Measurements from ENCODE around the gene STX11. TPM values are rescaled to one million over a fixed set of nuclear protein-coding genes. Genes with fewer than 3 reads are reported as not detected.

The STX11 gene
- total RNA-seq, 1 donor from 2014 or later = 26.4 TPM

DNA sequence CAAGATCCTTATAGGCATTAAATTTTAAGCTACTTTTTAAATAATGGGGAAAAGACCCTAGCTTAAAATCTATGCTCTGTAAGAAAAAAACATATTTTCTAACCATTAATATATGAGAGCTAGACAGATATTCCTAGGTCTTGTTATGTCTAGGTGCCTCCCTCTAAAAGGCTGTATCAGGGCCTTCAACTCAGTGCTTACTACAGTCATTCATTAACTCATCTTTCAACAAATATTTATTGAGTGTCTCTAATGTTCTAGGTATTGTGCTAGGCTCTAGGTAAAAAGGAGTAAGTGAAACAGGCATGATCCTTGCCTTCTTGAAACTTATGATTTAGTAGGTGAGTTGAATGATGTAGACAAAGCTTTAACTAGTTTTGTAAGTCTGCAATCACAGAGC lies 6.4 kb upstream of the STX11 start:
- ChIA-PET POLR2A (no interaction called here), CTCF (no interaction called here)
- no peak overlapping the region for H3K27ac Mint-ChIP-seq
- H3K9me3 Mint-ChIP-seq = no peaks in the 10 kb centered on the region
- peaks cover 20% of the 10 kb centered on the region for H3K4me1 Mint-ChIP-seq
- TF ChIP-seq, protein P1, sequence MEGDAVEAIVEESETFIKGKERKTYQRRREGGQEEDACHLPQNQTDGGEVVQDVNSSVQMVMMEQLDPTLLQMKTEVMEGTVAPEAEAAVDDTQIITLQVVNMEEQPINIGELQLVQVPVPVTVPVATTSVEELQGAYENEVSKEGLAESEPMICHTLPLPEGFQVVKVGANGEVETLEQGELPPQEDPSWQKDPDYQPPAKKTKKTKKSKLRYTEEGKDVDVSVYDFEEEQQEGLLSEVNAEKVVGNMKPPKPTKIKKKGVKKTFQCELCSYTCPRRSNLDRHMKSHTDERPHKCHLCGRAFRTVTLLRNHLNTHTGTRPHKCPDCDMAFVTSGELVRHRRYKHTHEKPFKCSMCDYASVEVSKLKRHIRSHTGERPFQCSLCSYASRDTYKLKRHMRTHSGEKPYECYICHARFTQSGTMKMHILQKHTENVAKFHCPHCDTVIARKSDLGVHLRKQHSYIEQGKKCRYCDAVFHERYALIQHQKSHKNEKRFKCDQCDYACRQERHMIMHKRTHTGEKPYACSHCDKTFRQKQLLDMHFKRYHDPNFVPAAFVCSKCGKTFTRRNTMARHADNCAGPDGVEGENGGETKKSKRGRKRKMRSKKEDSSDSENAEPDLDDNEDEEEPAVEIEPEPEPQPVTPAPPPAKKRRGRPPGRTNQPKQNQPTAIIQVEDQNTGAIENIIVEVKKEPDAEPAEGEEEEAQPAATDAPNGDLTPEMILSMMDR (IDR thresholded peaks at IDR 0.05) = no peak
- no peaks in the 10 kb centered on the region for H3K27me3 Mint-ChIP-seq
- no peaks in the 10 kb centered on the region for H3K36me3 Mint-ChIP-seq (ENCODE audit: low read depth)
- H3K4me3 Mint-ChIP-seq = no peak overlapping the region
- ATAC-seq (ENCODE audit: low read depth) (no peak), DNase-seq (no peak)
- intact Hi-C loops (cut with micrococcal nuclease) = no loop called here

DNA sequence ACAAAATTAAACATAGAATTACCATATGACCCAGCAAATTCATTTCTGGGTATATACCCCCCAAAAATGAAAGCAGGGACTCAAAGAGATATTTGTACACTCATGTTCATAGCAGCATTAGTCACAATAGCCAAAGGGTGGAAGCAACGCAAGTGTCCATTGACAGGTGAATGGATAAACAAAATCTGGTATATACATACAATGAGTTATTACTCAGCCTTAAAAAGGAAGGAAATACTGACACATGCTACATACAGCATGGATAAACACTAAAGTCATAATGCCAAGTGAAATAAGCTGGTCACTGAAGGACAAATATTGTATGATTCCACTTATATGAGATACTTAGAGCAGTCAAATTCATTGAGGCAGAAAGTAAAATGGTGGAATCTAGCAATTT lies 5.3 kb upstream of the STX11 start:
- intact Hi-C loops (cut with micrococcal nuclease) = no loop called here
- H3K27me3 Mint-ChIP-seq = no peaks in the 10 kb centered on the region
- ATAC-seq (ENCODE audit: low read depth) (no peak), DNase-seq (no peak)
- H3K4me1 Mint-ChIP-seq = peaks cover 22% of the 10 kb centered on the region
- H3K27ac Mint-ChIP-seq = no peak overlapping the region
- ChIA-PET CTCF (no interaction called here), POLR2A (no interaction called here)
- H3K9me3 Mint-ChIP-seq = no peaks in the 10 kb centered on the region
- H3K4me3 Mint-ChIP-seq = no peak overlapping the region
- H3K36me3 Mint-ChIP-seq (ENCODE audit: low read depth) = peaks cover 2% of the 10 kb centered on the region
- TF ChIP-seq, protein P1 (IDR thresholded peaks at IDR 0.05) = no peak

DNA sequence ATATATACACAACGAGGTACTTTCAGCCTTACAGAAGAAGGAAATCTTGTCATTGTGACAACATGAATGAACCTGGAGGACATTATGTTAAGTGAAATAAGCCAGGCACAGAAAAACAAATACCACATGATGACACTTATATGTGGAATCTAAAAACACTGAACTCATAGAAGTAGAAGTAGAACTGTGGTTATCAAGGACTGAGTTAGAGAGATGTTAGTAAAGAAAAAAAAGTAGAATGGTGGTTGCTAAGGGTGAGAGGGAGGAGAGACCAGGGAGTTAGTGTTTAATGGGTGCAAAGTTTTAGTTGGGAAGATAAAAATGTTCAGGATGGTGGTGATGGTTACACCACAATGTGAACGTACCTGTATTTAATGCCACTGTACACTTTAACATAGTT lies 4.8 kb upstream of the STX11 start:
- Mint-ChIP-seq H3K27me3 (no peaks in the 10 kb centered on the region), H3K4me3 (no peak overlapping the region), H3K9me3 (no peaks in the 10 kb centered on the region), H3K4me1 (peaks cover 19% of the 10 kb centered on the region), H3K36me3 (ENCODE audit: low read depth) (peaks cover 2% of the 10 kb centered on the region), H3K27ac (no peak overlapping the region)
- DNase-seq (no peak), ATAC-seq (ENCODE audit: low read depth) (no peak)
- intact Hi-C loops (cut with micrococcal nuclease) = no loop called here
- TF ChIP-seq, protein P1 (IDR thresholded peaks at IDR 0.05) = no peak
- POLR2A ChIA-PET = no interaction called here
- CTCF ChIA-PET = no interaction called here

DNA sequence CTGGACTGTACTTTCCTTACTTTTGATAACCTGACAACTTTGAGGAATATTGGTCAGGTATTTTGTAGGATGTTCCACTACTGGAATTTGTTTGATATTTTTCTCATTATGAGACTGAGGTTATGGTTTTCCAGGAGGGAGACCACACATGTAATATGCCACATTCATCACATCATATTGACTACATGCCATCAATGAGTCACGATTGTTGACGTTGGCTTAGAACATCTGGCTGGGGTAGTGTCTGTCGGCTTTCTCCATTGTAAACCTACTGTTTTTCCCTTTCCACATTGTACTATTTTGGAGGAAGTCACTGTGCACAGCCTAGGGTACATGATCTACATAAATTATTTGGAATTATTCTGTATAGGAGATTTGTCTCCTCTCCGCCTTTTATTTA lies 1.4 kb upstream of the STX11 start:
- no peak for DNase-seq
- H3K4me3 Mint-ChIP-seq = no peak overlapping the region
- no peak for ATAC-seq (ENCODE audit: low read depth)
- no peak overlapping the region for H3K27ac Mint-ChIP-seq
- intact Hi-C loops (cut with micrococcal nuclease) = no loop called here
- peaks cover 15% of the 10 kb centered on the region for H3K36me3 Mint-ChIP-seq (ENCODE audit: low read depth)
- ChIA-PET POLR2A (interaction anchor here (1.0 kb wide), 1 partner anchor 53 kb away, joined by 5 read pairs; the partner anchor contains the start of gene SF3B5), CTCF (no interaction called here)
- TF ChIP-seq, protein P1 (IDR thresholded peaks at IDR 0.05) = no peak
- no peaks in the 10 kb centered on the region for H3K9me3 Mint-ChIP-seq
- peaks cover 41% of the 10 kb centered on the region for H3K4me1 Mint-ChIP-seq
- H3K27me3 Mint-ChIP-seq = no peaks in the 10 kb centered on the region

DNA sequence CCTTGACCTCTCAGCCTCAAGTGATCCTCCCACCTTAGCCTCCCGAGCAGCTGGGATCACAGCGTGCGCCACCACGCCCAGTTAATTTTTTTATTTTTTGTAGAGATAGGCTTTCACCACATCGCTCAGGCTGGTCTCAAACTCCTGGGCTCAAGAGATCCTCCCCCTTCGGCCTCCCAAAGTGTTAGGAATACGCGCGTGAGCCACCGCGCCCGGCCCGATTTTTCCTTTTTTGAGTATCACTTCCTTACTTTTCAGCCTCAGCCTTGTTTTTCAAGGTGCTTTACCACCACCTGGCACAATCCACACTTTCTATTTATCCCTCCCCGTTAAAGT lies 791 bp upstream of the STX11 start:
- peaks cover 46% of the 10 kb centered on the region for H3K4me1 Mint-ChIP-seq
- no peaks in the 10 kb centered on the region for H3K27me3 Mint-ChIP-seq
- intact Hi-C loops (cut with micrococcal nuclease) = no loop called here
- peak overlapping the region; percentile 87 for H3K27ac Mint-ChIP-seq
- CTCF ChIA-PET = no interaction called here
- H3K9me3 Mint-ChIP-seq = no peaks in the 10 kb centered on the region
- POLR2A ChIA-PET = interaction anchor here (0.9 to 2.3 kb wide), 7 partner anchors 9 to 201 kb away, joined by 3 to 21 read pairs (median 4); partner anchors contain the start of gene SF3B5
- DNase-seq (no peak), ATAC-seq (ENCODE audit: low read depth) (no peak)
- TF ChIP-seq, protein P1 (IDR thresholded peaks at IDR 0.05) = no peak
- peak overlapping the region; percentile 87 for H3K4me3 Mint-ChIP-seq
- H3K36me3 Mint-ChIP-seq (ENCODE audit: low read depth) = peaks cover 20% of the 10 kb centered on the region

Data from activated B cell treated with CpG ODN at 0.5 μM for 24 hours (primary cell).